ENCODE measurements around the gene ZFHX3.

DNA sequence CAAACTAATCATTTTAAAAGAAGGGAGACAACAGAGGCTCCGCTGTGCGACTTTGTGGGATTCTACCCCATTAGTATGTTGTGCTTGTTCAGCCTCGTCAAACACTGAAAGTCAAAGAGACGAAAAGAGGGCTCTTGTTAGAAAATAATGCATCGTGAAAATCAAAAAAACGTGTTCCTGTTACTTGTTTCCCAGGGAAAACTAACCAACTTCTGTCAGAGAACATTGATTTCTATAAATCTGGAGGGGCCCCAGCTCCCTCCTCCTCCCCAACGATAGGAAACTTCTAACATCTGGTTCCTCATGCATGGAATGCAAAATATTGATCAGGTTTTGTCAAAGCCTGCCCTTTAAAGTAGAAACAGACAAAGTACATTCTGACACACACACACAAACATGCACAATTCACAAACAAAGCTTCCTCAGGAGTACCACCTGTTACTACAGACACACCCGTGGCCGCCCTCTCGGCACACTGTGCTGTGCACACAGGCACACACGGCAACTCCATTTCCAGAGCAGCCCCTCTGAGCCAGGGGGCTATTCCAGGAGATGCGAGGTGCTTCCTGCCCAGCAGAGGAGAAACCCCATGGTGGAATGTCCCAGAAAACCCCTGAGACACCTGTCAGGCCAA is 151.3 kb downstream of the ZFHX3 start:
- TF ChIP-seq CTCF (conservative IDR thresholded peaks at IDR 0.05 in 1 of 2, IDR thresholded peaks at IDR 0.05 in 1 of 2; ENCODE audit: low read depth in 1 of 2, low read length in 2 of 2) (no peak), EZH2 (IDR thresholded peaks at IDR 0.05; ENCODE audit: low read length, missing control alignments) (no peak)

Measured in fibroblast of lung (primary cell).